ENCODE measurements around the gene CEP85L.

Gene CEP85L

GRCh38 chr6:118618676-118619377 is 32.6 kb downstream of the CEP85L start:
- peak; percentile 63 for DNase-seq

DNA sequence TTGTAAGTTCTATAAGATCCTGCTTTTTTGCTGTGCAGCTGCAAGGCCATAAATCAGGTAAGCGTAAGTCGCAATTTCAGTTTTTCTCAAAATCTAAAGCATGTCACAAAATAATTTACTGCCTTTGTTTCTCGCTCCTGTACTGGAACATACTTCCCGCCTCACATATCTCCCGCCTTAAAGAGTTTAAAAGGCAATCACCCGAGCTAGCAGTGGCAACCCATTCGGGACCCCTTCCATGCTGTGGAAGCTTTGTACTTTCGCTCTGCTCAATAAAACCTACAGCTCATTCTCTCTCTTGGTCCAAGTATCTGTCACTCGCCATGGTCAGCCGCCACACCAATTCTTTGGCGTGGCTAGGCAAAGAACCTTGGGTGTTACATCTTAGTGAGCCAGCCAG is 34.0 kb downstream of the CEP85L start:
- no peak for DNase-seq

GRCh38 chr6:118611334-118611733 is 40.1 kb downstream of the CEP85L start:
- no peak for DNase-seq

- DNase-seq, result no peak
Observed at GRCh38 chr6:118606858-118607257, 44.5 kb downstream of the CEP85L start.

DNA sequence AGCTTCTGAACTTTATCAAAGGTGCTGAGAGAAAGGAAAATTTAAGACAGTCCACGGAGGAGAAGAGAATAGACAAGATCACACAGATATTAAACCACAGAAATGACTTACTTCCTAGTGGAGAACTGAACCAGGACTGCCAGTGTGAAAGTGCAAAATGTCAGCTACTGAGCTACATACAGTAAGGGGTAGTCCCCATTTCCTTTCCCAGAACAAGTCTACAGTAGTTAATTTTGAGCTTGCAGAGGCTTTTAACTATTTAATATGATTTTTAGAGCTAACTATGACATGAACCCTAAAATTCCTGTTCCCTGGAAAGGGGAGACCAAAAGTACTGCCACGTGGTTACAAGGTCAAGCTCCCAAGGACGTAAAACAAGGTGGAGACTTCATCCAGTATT is 45.1 kb downstream of the CEP85L start:
- DNase-seq, result no peak

DNA sequence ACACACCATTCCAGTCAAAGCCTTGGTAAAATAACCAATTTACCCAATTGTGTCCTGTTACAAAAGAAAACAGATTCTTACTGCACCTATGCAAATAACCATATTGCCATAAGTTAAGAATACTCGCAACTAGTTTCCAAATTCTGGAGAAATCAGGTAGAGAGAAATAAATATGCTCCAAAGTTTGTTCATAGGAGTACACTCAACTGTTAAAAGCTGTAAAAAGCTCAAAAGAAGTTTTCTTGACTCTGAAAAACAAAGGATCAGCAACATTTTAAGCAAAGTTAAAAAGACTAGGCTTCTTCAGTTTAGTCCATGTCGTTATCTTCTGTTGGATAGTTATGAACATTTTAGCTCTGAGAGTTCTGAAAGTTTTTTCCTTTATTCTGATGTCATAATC is 48.0 kb downstream of the CEP85L start:
- DNase-seq, result no peak

GRCh38 chr6:118602300-118602699 is 49.1 kb downstream of the CEP85L start:
- DNase-seq, result no peak

GRCh38 chr6:118598324-118598723 is 53.1 kb downstream of the CEP85L start:
- no peak for DNase-seq

GRCh38 chr6:118597636-118598035 is 53.8 kb downstream of the CEP85L start:
- no peak for DNase-seq

DNA sequence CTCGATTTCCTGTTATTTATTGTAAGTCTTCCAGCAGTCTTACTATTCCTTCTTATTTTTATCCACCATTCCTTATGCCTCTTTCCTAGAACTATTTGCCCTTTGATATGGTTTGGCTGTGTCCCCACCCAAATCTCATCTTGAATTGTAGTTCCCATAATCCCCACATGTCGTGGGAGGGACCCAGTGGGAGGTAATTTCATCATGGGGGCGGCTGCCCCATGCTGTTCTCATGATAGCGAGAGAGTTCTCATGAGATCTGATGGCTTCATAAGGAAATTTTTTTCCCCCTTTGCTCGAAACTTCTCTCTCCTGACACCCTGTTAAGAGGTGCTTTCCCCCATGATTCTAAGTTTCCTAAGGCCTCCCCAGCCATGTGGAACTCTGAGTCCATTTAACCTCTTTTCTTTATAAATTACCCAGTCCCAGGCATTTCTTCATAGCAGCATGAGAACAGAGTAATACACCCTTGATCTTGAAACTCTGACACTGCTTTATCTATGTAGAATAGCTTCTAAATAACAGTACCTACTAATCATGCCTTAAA is 54.5 kb downstream of the CEP85L start:
- DNase-seq, result no peak

- DNase-seq, result no peak
Observed at GRCh38 chr6:118594877-118595276, 56.5 kb downstream of the CEP85L start.

DNA sequence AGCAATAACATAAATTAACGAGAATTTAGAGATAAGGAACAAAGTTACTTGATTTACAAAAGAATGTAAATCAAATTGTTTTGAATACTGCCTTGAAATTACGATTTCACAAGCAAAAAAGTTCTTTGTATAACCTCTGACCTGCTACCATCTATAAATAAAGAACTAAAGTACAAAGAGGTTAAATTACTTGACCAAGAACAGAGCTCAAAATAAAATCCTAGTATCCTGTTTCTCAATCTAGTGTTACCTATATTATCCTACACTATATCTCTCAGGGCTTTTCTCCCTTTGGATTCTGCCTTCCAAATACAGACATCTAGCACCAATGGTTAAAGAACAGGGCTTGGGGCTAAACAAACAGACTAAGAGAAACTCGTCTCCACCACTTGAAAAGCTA is 59.5 kb downstream of the CEP85L start:
- DNase-seq, result no peak

DNA sequence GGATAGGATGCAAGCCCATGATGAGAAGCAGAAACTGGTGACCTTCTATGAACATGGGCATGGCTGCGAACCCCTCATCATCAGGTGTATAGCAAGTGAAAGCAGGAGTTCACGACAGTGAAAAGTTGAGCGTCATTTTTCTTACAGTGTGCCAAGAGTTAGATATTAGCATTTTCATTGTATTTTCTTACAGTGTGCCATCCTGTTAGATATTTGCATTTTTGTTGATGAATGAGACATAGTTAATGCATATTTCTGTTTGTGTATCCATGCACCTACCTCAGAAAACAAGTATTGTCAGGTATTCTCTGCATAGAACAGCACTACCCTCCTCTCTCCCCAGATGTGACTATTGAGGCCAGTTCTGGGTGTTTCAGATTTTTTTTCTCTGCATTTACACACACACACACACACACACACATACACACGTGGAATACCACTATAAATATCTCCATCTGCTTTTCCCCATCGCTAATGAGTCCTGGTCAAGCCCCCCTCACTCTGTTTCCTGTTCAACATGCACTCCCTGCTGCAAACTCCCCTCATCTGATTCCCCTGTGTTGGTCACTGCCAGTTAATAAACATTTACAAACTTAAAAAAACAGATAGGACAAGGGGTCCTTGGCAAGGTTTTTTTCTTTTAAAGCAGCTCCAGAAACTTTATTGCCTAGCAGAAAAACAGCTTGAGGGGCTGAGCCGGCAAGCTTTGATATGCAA is 61.6 kb downstream of the CEP85L start:
- DNase-seq, result no peak

DNA sequence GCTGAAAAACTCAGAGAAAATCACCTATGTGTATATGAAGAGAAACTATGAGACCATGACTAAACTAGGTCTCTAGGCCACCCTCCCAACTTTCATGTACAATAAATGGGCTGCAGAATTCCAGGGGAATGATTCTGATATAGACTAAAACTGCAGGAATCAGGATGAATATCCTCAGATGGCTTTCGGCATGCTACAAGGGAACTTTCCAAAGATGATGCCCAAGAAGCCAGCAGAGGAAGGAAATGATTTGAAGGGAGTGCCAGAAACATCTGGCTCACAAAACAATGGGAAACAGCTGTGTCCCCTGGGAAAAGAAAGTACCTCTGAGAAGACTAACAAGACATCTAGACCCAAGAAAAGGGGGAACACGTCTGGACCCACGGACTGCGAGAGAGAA is 62.2 kb downstream of the CEP85L start:
- no peak for DNase-seq

GRCh38 chr6:118588626-118589025 is 62.8 kb downstream of the CEP85L start:
- no peak for DNase-seq

DNA sequence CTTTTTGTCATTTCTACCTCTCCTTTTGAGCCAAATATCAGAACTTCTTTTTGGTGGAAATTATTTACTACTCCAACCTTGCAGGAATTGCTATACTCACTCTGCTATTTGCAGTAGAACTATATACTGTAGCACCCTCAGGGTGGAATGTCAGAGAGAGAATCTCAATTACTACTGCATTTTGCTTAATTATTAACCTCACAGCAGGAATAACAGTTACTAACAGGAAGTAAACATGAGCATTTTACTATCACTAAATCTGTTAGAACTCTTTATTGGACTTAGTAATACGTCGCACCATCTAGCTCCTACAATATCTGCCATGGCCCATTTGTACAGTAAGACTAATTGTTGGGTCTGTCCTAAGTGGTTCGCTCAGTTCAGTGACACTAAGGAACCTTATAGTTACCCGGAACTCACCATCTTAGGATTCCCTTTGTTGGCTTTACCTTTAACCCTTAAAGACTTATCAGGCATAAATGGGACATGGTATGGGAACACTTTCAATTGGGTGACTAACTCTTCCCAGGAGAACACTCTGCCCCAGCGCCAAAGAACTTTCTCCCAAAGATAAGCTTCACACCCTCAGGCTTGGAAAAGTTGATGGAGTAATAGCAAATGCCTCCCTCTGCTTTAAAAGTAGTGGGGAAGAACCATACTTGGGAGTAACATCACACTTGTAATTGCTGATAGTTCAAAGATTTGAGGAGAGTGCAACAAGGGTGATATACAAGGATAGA is 64.5 kb downstream of the CEP85L start:
- no peak for DNase-seq

GRCh38 chr6:118584911-118585310 is 66.5 kb downstream of the CEP85L start:
- no peak for DNase-seq

GRCh38 chr6:118581489-118581959 is 69.9 kb downstream of the CEP85L start:
- no peak for DNase-seq

DNA sequence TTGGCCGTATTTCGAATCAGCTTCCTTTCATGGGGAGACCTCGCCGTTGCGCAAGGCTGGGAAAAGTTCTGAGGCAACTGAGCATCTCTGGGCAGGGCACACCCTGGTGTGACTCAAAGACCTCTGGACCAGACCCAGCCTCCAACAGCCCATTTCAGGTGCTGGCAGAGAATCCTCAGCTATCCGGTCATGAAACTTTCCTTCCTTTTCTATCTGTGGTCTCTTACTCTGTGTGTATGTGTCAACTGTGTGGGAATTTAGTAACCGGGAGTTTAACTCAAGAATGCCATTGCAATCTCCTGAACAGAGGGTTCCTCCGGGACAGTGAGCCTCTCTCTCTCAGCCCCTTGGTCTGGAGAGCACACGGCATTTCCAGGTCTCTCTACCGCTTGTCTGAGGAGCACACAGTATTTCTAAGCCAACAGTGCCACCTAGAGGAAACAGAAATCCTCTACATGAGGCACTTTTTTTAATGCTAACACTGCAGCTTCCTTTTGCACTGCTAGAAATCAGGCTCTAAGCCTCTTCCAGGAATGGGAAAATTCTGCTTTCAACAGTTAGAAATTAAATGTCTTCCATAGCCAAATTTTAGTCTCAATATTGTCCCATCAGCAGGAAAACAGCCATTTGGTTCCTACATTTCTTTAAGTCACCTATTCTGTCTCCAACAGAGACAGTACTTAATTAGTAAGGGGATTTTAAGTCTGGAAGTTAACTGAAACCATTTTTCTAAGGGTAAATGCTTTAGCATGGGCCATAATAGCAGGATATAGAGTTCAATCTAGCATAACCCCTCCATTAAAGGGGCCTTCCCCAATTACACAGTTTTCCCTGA is 70.6 kb downstream of the CEP85L start:
- DNase-seq, result peak; percentile 40

DNA sequence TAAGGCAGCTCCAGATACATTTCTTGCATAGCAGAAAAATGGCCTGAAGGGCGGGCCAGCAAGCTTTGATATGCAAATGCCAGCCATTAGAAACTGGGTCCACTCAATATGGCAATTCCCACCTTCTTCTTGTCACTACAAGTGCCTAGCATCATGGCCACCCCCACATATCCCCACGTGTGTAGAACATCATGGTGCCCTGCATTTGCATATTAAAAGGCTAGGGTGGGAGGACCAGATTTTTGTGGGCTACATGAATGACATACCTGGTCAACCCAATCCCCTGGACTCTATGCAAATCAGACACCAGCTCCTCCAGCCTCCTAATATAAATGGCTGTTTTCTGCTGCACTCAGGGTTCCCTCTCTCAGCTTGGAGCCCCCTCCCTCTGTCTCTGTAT is 71.6 kb downstream of the CEP85L start:
- DNase-seq, result no peak

DNA sequence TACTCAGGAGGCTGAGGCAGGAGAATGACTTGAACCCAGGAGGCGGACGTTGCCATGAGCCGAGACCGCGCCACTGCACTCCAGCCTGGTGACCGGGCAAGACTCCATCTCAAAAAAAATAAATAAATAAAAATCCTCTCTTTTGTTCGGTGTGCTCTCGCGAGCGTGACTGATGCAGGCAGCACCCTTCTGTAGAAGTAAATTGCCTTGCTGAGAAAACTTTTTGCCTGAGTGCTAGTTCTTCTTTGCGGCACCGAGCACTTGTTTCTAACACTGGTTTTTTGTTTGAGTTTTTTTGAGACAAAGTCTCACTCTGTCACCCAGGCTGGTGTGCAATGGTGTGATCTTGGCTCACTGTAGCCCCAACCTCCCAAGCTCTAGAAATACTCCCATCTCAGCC is 72.8 kb downstream of the CEP85L start:
- no peak for DNase-seq

DNA sequence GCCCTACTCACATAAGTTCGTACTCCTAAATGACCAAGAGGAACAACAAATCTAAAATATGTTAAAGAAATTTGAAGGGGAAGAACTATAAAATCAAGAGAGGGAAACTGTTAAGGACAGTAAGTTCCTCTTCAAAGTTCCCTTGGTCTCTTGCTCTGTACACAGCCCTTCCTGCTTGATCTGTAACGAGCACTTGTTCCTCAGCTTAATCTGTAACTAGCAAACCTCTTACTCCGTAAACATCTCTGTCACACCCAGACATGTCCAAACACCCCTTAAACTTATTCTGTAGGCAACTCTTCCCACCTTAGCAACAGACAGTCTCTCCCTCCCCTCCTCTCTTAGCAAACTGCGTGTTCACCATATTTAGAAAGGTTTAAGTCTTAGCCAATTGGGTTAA is 73.4 kb downstream of the CEP85L start:
- DNase-seq, result no peak

All from activated CD4-positive, alpha-beta T cell treated with anti-CD3 and anti-CD28 coated beads, Interleukin-2, amount 50 U/mL, for 16 hours (primary cell).